NCI-H1105 treated with DMSO at 0.1 percent for 48 hours (cell line): Measurements from ENCODE around the gene ZBTB32.
"Not testable (repeated sequence)": the region's sequence is repeated elsewhere in the genome, so short reads cannot be mapped to it uniquely, and the experiment has no call there.

Experiments
- DNase-seq: peaks from one replicate; lab custom pipeline; 2025; lab: John Stamatoyannopoulos, UW

The ZBTB32 gene, protein sequence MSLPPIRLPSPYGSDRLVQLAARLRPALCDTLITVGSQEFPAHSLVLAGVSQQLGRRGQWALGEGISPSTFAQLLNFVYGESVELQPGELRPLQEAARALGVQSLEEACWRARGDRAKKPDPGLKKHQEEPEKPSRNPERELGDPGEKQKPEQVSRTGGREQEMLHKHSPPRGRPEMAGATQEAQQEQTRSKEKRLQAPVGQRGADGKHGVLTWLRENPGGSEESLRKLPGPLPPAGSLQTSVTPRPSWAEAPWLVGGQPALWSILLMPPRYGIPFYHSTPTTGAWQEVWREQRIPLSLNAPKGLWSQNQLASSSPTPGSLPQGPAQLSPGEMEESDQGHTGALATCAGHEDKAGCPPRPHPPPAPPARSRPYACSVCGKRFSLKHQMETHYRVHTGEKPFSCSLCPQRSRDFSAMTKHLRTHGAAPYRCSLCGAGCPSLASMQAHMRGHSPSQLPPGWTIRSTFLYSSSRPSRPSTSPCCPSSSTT

DNA sequence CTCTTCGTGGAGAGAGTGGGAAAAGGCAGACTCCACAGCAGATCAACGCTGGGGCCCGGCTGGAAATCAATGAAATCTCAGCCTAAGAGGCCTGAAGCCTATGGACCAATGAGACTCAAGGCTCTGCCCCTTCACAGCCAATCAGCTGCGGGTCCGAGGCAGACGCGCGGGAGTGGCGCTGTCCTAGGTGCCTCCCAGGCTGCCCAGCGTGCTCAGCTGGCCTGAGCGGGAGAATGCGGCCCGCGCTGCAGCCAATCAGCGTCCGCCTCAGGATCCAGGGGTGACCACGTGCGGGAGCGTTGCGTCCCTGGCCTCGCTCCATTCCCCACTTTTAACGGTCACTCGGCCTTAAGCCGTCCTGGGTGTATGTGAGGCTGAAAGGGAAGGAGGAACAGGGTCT, at the start of gene ZBTB32:
ZBTB32 (plus strand) TSS at position 341 of the 400 bp plus-strand sequence. CDS start 10,069 bp downstream, outside the sequence.
- no peak for DNase-seq

DNA sequence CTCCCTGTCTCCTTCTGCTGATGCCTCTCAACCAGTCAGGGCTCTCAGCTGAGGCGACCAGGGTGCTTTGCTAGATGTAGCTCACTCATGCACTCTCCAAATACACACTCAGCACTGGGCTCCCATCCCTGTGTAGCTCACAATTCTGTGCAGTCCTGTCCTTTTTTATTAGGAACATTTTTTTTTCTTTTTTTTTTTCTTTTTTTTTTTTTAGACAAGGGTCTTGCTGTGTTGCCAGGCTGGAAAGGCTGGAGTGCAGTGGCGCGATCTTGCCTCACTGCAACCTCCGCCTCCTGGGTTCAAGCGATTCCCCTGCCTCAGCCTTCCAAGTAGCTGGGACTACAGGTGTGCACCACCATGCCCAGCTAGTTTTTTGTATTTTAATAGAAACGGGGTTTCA, 49.5 kb upstream of the ZBTB32 start:
- DNase-seq: not testable (repeated sequence)

DNA sequence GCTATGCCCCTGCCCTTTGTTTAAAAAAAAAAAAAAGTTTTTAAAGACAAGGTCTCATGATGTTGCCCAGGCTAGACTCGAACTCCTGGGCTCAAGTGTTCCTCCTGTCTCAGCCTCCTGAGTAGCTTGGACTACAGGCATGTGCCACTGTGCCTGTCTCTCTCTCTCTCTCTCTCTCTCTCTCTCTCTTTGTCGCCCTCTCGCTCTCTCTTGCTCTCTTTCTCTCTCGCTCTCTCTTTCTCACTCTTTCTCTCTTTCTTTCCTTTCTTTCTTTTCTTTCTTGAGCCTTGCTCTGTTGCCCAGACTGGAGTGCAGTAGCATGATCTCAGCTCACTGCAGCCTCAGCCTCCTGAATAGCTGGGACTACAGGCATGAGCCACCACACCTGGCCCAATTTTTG, 48.8 kb upstream of the ZBTB32 start:
- DNase-seq: no peak

DNA sequence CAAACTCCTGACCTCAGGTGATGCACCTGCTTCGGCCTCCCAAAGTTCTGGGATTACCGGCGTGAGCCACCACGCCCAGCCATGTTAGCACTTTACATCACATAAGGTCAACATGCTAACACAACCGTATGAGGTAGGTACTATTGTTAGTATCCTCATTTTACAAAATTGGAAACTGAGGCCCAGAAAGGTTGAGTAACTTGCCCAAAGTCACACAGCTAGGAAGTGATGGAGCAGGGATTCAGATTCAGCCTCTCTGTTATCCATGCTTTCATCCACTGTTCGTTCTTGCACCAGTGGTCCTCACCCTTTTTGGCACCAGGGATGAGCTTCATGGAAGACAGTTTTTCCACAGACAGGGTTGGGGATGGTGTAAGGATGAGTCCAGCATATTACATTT, 47.7 kb upstream of the ZBTB32 start:
- no peak for DNase-seq

DNA sequence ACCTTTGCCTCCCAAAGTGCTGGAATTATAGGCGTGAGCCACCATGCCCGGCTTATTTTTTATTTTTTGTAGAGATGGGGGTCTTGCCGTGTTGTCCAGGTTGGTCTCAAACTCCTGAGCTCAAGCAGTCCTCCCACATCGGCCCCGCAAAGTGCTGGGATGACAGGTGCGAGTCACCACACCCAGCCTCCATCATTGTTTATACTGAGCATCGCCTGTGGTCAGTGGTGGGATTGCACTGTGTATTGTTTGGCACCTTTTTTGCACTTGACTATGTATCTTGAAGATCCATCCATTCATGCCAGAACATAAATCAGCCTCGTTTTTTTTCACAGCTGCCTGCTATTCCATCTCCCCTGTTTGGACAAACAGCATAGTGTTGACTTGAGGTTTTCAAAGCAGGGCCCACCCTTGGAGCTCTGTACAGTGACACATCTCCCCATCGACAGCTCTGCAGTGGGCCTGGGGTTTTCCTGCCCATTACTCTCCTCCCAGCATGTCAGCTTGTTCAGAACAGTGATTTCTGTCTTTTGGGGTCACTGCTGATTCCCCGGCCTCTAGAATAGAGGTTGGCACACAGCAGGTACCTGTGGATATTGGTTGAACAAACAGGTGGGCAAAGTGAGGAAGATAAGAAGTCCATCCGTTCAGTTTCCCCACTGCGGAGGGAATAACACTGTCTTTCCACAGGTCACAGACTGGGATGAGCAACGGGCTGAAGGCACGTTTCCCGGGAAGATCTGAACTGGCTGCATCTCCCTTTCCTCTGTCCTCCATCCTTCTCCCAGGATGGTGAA, 46.3 kb upstream of the ZBTB32 start:
- DNase-seq: no peak

DNA sequence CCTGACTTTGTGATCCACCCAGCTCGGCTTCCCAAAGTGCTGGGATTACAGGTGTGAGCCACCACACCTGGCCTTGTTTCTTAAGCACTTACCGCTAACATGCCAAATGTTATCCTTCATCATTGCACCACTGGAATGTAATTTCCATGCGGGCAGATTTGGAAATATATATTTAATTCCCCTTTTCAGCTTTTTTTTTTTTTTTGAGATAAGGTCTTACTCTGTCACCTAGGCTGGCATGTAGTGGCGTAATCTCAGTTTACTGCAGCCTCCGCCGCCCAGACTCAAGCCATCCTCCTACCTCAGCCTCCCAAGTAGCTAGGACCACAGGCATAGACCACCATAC, 42.4 kb upstream of the ZBTB32 start:
- DNase-seq: no peak

DNA sequence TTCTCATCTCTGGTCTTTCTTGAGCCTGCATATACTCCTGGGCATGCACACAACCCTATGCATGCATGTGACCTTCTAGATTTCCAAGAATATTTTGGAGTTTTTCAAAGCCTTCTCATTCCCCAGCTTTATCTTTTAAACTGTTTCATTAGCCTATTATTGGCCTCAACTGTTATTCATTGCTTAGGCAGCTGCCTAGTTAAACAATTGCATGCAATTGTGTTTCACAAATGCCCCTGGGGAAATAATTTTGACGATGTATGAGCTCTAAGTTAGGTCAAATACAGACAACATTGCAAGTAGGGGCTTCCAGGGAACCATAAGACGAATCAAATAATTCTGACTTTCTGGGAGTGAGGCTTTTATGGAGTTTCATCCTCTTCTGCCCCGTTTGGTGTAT, 40.4 kb upstream of the ZBTB32 start:
- no peak for DNase-seq

DNA sequence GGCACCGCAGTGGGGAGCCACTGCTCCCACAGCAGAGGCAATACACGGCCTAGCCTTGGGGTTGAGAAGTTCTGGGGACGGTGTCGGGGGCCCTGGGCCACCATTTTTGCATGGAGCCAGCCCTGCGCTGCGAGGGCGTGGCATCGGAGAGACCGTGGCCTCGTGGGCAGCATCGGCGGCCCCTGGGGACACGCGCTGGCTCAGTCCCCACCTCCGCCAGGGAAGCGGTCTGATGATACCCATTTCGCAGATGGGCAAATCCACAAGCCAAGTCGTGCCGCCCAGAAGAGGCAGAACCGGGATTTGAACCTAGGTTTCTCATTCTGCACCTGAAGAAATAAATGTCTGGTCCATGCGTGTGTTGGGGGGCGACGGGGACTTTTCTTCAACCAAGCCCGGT, 39.2 kb upstream of the ZBTB32 start:
- no peak for DNase-seq

DNA sequence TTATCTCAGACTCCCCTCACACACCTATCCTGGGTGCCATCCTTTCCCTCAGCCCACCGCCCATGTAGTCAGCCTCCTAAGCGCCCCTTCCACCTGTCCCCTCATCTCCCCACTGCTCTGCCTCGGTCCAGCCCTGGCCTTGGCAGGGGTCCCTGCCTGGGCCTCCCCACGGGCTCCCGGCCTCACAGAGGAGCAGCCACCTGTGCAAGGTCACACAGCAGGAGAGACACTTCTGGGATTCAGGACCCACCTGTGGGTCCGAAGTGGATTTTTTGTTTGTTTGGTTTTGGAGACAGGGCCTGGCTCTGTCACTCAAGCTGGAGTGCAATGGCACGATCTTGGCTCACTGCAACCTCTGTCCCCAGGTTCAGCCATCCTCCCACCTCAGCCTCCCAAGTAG, 38.8 kb upstream of the ZBTB32 start:
- no peak for DNase-seq

DNA sequence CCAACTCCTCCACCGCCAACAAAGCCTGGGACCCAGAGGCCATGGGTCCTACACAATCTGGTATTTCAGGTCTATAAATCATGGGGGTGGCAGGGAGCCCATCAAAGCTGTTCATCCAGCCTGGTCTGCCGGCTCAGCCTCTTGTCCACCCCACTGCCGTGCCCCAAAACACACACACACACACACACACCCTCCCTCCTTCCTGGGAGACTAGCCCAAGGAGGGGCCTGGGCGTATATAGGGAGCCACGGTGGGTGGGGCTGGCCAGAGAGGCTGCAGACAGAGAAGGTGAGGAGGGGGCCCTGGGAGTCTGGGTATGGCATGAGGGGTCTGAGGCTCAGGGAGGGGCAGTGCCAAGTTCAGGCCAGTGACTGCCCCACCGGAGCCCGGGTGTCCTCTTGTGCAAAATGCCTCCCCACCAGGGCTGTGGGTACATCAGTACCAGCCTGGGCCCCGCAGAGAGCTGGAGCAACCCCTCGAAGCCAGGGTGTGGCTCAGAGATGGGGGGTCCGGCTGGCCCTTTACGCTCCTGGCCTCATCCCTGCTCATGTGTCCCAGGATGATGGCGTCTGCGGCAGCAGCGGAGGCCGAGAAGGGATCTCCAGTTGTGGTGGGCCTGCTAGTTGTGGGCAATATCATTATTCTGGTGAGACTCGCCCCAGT, 38.0 kb upstream of the ZBTB32 start, which contains the start of gene UPK1A:
UPK1A (plus strand) TSS at position 267 of the 663 bp plus-strand sequence; CDS start at position 563, 296 bp downstream.
- no peak for DNase-seq

DNA sequence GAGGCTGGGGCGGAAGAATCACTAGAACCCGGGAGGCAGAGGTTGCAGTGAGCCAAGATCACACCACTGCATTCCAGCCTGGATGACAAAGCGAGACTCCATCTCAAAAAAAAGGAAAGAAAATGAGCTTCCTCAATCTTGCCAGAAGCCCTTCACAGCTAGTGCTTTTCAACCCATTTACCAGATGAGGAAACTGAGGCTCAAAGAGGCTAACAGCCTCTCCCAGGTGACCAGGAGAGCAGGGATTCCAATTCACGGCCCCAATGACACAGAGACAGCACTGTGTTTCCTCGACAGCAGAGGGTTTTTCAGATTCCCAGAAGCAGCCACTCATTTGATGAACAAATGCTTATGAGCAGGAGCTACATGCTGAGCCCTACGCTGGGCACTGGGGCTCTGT, 34.8 kb upstream of the ZBTB32 start:
- no peak for DNase-seq

DNA sequence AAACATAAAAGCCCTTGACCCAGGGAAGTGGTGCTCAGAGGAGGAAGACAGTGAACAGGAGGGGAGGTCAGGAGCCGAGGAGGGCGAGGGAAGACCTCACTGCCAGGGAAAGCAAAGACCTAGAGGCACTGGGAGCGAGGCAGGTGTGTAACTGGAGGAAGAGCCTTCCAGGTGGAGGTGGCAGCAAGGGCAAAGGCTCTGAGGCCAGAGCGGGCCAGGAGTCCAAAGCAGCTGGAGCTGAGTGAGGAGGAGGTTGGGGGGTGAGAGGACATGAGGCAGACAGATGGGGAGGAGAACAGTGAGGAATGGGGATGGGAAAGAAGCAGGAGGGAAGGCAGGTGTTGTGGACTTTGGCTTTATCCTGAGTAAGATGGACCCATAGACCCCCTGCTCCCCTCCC, 34.4 kb upstream of the ZBTB32 start:
- DNase-seq: no peak

DNA sequence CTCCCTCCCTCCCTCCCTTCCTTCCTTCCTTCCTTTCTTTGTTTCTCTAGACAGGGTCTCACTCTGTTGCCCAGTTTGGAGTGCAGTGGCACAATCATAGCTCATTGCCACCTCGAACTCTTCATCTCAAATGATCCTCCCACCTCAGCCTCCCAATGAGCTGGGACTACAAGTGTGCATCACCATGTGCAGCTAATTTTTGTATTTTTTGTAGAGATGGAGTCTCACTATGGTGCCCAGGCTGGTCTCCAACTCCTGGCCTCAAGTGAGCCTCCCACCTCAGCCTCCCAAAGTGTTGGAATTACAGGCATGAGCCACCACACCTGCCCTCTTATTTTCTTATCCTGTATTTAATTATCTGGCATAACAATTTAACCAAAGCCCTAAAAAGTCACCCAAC, 33.7 kb upstream of the ZBTB32 start:
- DNase-seq: no peak

DNA sequence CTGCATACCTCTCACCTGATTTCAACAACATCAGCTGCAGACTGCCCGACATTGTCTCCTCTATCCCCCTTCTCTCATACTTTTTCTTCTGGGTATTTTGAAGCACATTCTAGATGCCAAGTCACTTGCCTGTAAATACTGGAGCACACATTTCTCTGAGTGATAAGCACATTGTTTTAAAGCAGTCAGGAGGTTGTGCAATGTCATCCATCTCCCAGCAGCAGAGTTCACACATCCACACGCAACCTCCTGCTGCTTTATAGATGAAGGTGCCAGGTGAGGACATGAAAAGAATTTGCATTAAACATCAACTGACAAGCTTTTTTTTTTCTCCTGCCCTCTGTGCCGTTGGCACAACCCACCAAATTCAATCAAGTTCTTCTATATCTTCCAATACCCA, 32.5 kb upstream of the ZBTB32 start:
- no peak for DNase-seq

DNA sequence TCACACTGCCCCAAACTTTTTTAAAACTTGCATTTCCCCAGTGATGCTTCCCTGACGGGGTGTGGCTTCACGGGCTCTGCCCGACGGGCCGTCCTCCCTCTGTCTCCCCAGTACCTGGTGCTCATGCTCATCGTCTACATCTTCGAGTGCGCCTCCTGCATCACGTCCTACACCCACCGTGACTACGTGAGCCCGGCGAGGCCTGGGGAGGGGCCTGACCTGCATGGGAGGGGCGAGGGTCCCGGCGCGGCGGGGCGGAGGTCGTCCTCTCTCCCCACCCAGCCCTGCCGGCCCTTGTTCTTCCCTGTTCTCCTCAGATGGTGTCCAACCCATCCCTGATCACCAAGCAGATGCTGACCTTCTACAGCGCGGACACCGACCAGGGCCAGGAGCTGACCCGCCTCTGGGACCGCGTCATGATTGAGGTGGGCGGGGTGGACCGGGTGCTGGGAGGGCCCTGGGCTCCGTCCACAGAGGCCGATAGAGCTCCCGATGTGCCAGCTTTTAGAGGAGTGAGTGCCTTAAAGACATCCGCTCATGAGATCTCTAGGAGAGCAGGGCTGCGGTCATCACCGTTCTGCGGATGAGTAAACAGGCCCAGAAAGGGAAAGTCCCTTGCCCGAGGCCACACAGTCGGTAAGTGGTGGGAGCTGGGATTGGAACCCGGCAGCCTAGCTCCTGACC, 31.1 kb upstream of the ZBTB32 start:
- no peak for DNase-seq

DNA sequence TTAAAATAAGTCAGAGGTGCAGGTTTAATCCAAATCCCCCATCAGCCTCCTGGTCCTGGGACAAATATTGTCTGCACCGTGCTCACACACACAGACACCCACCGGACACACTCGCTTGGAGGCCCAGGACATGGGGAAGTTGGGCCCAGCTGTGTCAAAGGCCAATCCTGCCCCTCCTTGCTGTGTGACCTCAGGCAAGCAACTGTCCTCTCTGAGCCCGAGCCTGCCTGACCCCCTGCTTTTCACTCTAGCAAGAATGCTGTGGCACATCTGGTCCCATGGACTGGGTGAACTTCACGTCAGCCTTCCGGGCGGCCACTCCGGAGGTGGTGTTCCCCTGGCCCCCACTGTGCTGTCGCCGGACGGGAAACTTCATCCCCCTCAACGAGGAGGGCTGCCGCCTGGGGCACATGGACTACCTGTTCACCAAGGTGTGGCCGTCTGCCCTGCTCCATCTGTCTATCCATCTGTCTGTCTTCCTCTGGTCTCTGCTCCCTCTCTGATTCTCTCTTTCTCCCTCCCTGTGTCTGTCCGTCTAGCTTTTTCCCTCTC, 28.7 kb upstream of the ZBTB32 start:
- DNase-seq: no peak

DNA sequence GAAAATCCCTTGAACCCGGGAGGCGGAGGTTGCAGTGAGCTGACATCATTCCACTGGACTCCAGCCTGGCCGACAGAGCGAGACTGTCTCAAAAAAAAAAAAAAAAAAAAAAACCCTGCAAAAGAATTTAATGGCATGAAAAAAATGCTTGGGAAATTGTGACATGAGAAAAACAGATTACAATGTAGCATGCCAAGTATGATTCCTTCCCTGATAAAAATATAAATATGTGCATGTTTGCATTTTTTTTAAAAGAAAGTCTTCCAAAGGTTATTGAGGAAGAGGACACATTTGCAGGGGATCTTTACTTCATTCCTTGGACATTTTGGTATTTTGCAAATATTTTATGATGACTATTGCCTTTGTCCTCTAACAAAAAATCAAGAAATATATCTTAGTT, 14.5 kb upstream of the ZBTB32 start:
- DNase-seq: no peak

DNA sequence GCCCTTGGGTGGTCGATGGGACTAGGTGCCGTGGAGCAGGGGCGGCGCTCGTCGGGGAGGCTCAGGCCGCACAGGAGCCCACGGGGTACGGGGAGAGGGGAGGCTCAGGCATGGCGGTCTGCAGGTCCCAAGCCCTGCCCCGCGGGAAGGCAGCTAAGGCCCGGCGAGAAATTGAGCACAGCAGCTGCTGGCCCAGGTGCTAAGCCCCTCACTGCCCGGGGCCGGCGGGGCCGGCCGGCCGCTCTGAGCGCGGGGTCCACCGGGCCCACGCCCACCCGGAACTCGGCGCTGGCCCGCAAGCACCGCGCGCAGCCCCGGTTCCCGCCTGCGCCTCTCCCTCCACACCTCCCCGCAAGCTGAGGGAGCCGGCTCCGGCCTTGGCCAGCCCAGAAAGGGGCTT, 13.3 kb upstream of the ZBTB32 start:
- not testable (repeated sequence) for DNase-seq

DNA sequence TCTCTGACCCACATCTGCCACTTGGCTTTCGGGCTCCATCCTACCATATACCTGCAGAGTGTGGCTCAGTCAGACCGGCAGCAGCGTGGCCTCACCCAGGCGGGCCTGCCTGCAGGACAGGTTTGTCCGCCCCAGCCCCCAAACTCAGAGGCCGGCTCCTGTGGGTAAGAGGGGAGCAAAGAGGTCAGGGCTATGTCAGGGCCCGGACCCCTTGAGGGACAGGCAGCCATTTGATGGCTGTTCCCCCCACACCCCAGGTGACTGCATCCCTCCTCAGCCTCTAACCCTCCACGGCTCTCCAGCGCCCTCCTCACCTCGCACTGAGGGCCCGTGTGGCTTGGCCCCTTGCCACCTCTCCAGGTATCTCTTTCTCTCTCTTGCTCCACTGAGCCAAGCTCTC, 12.3 kb upstream of the ZBTB32 start:
- DNase-seq: no peak

DNA sequence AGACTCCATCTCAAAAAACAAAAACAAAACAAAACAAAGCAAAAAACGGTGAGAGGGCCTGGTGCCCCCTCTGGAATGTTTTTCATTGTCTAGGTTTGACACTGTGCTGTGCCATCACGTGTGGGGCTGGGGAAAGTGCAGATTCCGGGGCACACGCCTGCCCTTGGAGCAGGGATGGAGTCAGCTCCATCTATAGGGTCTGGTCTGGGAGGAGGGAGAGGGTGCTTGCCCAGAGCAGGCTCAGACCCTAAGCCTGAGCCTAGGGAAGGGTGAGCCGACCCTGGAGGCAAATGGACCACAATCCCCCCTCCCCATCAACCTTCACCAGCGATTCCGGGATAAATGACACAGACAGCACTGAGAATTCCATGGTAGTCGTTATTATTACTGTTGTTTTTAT, 10.9 kb upstream of the ZBTB32 start:
- DNase-seq: no peak

DNA sequence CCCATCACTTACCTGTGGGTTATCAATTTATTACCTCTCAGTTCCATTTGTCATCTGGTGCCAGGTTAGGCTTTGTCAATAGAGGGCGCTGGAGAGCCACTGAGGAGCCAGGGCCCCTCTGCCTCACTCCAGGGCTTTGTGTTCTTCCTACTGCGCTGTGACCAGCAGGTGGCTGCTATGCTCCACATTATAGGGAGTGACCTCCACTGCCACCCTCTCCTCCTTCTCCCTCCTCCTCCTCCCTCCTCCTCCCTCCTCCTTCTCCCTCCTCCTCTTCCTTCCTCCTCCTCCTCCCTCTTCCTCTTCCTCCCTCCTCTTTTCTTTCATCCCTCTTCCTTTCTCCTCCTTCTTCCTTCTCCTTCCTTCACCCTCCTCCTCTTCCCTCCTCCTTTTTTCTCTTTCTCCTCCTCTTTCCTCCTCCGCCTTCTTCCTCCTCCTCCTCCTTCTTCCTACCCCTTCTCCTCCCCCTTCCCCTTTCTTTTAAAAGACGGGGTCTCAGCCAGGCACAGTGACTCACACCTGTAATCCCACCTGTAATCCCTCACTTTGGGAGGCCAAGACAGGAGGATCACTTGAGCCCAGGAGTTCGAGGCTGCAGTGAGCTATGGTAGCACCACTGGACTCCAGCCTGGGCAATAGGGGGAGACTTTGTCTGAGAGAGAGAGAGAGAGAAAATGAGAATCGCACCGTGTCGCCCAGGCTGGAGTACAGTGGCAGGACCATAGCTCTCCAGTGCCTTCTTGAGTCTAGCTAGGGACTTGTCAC, 10.3 kb upstream of the ZBTB32 start:
- peak; percentile 86 for DNase-seq
